ENCODE measurements around the gene CEP112. TPM values are rescaled to one million over a fixed set of nuclear protein-coding genes. Genes with fewer than 3 reads are reported as not detected.

CEP112 gene
- total and polyA plus RNA-seq, 7 donors = 4.5 to 19.4 (median 9.7) TPM

DNA sequence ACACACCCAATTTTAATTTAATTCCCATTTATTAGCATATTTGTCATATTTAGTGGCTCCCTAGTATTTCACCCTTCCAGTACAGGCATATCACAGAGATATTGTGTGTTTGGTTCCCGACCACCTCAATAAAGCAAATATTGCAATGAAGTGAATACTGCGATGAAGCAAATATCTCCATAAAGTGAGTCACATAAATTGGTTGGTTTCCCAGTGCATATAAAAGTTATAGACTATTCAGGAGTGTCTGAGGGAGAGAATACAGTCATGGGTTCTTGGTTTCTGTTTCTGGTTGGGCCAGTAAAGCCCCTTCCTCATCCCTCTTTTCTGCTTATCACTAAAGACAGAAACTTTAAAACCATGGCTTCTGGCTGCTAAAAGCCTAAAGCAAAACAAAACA, 335.1 kb downstream of the CEP112 start:
- TF ChIP-seq, protein P1, sequence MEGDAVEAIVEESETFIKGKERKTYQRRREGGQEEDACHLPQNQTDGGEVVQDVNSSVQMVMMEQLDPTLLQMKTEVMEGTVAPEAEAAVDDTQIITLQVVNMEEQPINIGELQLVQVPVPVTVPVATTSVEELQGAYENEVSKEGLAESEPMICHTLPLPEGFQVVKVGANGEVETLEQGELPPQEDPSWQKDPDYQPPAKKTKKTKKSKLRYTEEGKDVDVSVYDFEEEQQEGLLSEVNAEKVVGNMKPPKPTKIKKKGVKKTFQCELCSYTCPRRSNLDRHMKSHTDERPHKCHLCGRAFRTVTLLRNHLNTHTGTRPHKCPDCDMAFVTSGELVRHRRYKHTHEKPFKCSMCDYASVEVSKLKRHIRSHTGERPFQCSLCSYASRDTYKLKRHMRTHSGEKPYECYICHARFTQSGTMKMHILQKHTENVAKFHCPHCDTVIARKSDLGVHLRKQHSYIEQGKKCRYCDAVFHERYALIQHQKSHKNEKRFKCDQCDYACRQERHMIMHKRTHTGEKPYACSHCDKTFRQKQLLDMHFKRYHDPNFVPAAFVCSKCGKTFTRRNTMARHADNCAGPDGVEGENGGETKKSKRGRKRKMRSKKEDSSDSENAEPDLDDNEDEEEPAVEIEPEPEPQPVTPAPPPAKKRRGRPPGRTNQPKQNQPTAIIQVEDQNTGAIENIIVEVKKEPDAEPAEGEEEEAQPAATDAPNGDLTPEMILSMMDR (IDR thresholded peaks at IDR 0.05) = no peak
- H3K4me1 ChIP-seq = no peaks in the 10 kb centered on the region
- intact Hi-C loops (cut with DNase I) = no loop called here
- no peak for DNase-seq
- H3K36me3 ChIP-seq (ENCODE audit: insufficient read depth in 1 of 2, low read depth in 1 of 2) = no peaks in the 10 kb centered on the region
- no peaks in the 10 kb centered on the region for H3K9me3 ChIP-seq
- 95 to 99% (median 98%) methylated on average over 2 of the region's 2 CpGs for WGBS, 3 donors
- ATAC-seq = no peak
- H3K27me3 ChIP-seq (ENCODE audit: insufficient read depth in 3 of 3, low read length in 2 of 3) = no peaks in the 10 kb centered on the region
- no peak overlapping the region for H3K27ac ChIP-seq
- H3K4me3 ChIP-seq = no peak overlapping the region

DNA sequence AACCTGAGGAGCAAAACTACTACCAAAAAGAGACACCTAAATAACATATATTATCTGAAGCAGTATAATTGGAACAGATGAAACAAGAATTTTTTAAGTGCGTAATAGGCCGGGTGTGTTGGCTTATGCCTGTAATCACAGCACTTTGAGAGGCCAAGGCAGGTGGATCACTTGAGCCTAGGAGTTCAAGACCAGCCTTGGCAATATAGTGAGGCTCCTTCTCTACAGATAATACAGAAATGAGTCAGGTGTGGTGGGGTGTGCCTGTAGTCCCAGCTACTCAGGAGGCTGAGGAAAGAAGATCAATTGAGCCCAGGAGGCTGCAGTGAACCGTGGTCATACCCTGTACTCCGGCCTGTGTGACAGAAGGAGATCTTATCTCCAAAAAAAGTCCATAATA, 336.3 kb downstream of the CEP112 start:
- no peaks in the 10 kb centered on the region for H3K27me3 ChIP-seq (ENCODE audit: insufficient read depth in 3 of 3, low read length in 2 of 3)
- intact Hi-C loops (cut with DNase I) = no loop called here
- DNase-seq (no peak), ATAC-seq (no peak)
- 92 to 98% (median 93%) methylated on average over 4 of the region's 4 CpGs for WGBS, 3 donors
- no peaks in the 10 kb centered on the region for H3K4me1 ChIP-seq
- no peaks in the 10 kb centered on the region for H3K36me3 ChIP-seq (ENCODE audit: insufficient read depth in 1 of 2, low read depth in 1 of 2)
- no peak overlapping the region for H3K4me3 ChIP-seq
- H3K27ac ChIP-seq = no peak overlapping the region
- TF ChIP-seq, protein P1 (IDR thresholded peaks at IDR 0.05) = no peak
- H3K9me3 ChIP-seq = no peaks in the 10 kb centered on the region

DNA sequence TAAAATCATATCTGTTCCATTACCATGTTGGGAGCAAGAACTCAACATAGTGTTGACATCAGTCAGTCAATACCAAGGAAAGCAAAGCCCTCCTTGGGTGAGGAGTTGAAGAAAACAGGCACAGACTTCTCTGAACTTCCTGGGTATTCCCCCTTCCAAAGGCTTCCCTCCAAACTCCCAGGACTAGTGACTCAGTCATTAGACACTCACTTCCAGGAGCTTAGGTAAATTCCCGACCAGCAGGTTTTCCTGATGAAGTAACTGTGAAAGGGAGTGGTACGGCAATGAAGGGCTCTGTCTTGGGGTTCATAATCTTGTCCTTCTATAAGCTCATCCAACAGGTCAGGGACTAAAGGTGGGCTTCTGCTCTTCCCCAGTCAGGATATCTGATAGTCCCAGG, 336.7 kb downstream of the CEP112 start:
- no peaks in the 10 kb centered on the region for H3K9me3 ChIP-seq
- TF ChIP-seq, protein P1 (IDR thresholded peaks at IDR 0.05) = no peak
- WGBS, 3 donors = 93 to 98% (median 96%) methylated on average over 2 of the region's 2 CpGs
- intact Hi-C loops (cut with DNase I) = no loop called here
- H3K27me3 ChIP-seq (ENCODE audit: insufficient read depth in 3 of 3, low read length in 2 of 3) = no peaks in the 10 kb centered on the region
- ATAC-seq (no peak), DNase-seq (no peak)
- no peak overlapping the region for H3K4me3 ChIP-seq
- no peaks in the 10 kb centered on the region for H3K4me1 ChIP-seq
- H3K36me3 ChIP-seq (ENCODE audit: insufficient read depth in 1 of 2, low read depth in 1 of 2) = no peaks in the 10 kb centered on the region
- H3K27ac ChIP-seq = no peak overlapping the region

DNA sequence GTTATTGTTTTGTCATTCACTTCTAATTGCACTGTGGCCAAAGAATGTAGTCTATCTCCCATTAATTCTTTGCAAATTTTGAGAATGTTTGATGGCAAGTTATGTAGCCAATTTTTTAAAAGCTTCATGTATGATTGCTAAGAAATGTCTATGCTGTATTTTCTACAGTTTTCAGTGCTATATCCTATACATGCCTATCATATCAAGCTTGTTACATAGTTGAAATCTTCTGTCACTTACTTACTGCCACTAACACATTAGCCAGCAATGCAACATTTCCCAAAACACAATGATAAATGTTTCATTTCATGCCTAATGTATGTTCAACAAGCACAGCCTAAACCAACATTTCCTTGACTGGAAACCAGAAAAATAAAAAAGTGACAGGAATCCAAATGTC, 338.1 kb downstream of the CEP112 start:
- intact Hi-C loops (cut with DNase I) = no loop called here
- DNase-seq = no peak
- no peaks in the 10 kb centered on the region for H3K27me3 ChIP-seq (ENCODE audit: insufficient read depth in 3 of 3, low read length in 2 of 3)
- no peak for ATAC-seq
- H3K9me3 ChIP-seq = no peaks in the 10 kb centered on the region
- H3K4me3 ChIP-seq = no peak overlapping the region
- TF ChIP-seq, protein P1 (IDR thresholded peaks at IDR 0.05) = no peak
- no peaks in the 10 kb centered on the region for H3K36me3 ChIP-seq (ENCODE audit: insufficient read depth in 1 of 2, low read depth in 1 of 2)
- H3K27ac ChIP-seq = no peak overlapping the region
- H3K4me1 ChIP-seq = no peaks in the 10 kb centered on the region

DNA sequence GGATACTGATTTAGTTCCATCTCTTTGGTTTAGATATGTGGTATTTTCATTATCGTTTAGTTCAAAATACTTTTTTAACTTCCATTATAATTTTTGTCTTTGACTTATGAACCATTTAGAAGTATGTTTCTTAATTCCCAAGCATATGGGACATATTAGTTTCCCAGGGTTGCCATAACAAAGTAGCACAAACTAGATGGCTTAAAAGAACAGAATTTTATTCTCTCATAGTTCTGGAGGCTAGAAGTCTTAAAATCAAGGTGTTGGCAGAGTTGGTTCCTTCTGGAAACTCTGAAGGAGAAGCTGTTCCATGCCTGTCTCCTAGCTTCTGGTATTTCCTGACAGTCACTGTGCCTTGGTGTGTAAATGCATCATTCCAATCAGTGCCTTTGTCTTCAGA, 339.0 kb downstream of the CEP112 start:
- ATAC-seq = no peak
- Histone ChIP-seq H3K36me3 (ENCODE audit: insufficient read depth in 1 of 2, low read depth in 1 of 2) (no peaks in the 10 kb centered on the region), H3K9me3 (no peaks in the 10 kb centered on the region), H3K27ac (no peak overlapping the region), H3K4me1 (no peaks in the 10 kb centered on the region), H3K4me3 (no peak overlapping the region), H3K27me3 (ENCODE audit: insufficient read depth in 3 of 3, low read length in 2 of 3) (no peaks in the 10 kb centered on the region)
- intact Hi-C loops (cut with DNase I) = no loop called here
- DNase-seq = no peak
- 78 to 86% (median 85%) methylated on average over 1 of the region's 1 CpG for WGBS, 3 donors
- TF ChIP-seq, protein P1 (IDR thresholded peaks at IDR 0.05) = no peak
